ENCODE data around the gene XXYLT1. TPM values are rescaled to one million over a fixed set of nuclear protein-coding genes. Genes with fewer than 3 reads are reported as not detected.

XXYLT1 gene
- total RNA-seq, 1 experiment from 2014 or later = 10.9 TPM

DNA sequence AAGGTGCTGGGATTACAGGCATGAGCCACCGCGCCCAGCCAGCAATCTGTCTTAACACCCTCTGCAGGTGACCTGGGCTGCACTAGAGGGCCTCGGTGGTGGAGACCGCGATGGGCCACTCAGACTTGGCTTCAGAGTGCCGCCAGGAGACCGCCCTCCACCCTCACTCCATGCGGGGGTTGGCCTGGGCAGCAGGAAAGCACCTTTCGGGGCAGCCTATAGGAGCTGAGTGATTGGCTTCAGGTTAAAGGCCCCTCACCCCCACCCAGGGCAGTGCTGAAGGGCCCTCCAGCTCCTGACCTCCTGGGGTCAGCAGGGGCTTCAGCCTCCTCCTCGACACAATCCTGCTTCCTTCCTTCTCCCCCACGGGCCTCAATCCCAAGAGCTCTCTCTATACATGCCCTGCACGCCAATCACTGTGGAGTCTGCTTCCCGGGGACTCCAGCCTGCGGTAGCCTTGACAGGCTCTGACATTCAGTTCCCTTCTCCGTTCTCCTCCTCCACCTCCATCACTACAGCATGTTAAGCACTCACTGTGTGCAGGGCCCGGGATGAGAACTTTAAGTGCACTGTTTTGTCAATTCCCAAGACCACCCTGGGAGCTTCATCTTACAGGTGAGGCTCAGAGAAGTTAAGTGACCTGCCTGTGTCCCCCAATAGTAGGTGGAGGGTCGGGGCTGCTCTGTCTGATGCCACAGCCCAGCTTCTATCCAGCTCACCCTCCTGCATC, 225.3 kb downstream of the XXYLT1 start:
- no TSS peak for BruUV-seq (replicated peaks)
- 0 out of 2 replicates have a peak, but pooled peaks cover 7% of the 10 kb centered on the region for H3K27me3 ChIP-seq (ENCODE audit: insufficient read depth, low read length)
- H3K36me3 ChIP-seq (ENCODE audit: control insufficient read depth in 1 of 2, insufficient read depth in 2 of 2, low read length in 2 of 2) = no peaks in the 10 kb centered on the region
- DNase-seq (ENCODE audit: low read depth, low spot score) (no peak), ATAC-seq (no peak)
- no peak overlapping the region for H3K4me2 ChIP-seq (ENCODE audit: low read length)
- no peaks in the 10 kb centered on the region for H3K79me2 ChIP-seq (ENCODE audit: insufficient read depth, low read length)
- POLR2A ChIA-PET = no interaction called here
- no peak overlapping the region for H3K9ac ChIP-seq (ENCODE audit: low read length)
- RAD21 ChIA-PET (ENCODE audit: low non-redundant PET in 1 of 2, low total read pairs in 2 of 2, uncharacterized antibody in 2 of 2, unreplicated experiment in 2 of 2) = no interaction called here
- intact Hi-C loops (cut with micrococcal nuclease) = no loop called here
- H4K20me1 ChIP-seq (ENCODE audit: insufficient read depth) = no peaks in the 10 kb centered on the region
- H3K27ac ChIP-seq (ENCODE audit: low read depth, low read length) = no peak overlapping the region
- H3K4me3 ChIP-seq (replicated peaks in 1 of 2; ENCODE audit: low read depth in 1 of 2, low read length in 2 of 2) = no peak overlapping the region
- H3K9me3 ChIP-seq (ENCODE audit: control insufficient read depth in 1 of 2, insufficient read depth in 1 of 2, low read depth in 1 of 2, low read length in 2 of 2) = no peaks in the 10 kb centered on the region
- CTCF ChIA-PET = no interaction called here
- TF ChIP-seq JUND (IDR thresholded peaks at IDR 0.05) (no peak), ZFX (IDR thresholded peaks at IDR 0.05) (no peak), SP1 (IDR thresholded peaks at IDR 0.05; ENCODE audit: low read depth) (no peak), CBX3 (IDR thresholded peaks at IDR 0.05; ENCODE audit: low read depth) (no peak), POLR2A (IDR thresholded peaks at IDR 0.05; ENCODE audit: borderline replicate concordance, extremely low read depth, insufficient read depth, insufficient read length) (no peak), ELF1 (IDR thresholded peaks at IDR 0.05; ENCODE audit: borderline replicate concordance, low read depth) (no peak), YY1 (IDR thresholded peaks at IDR 0.05; ENCODE audit: extremely low read depth, insufficient replicate concordance, low read depth, low read length) (no peak), EGR1 (IDR thresholded peaks at IDR 0.05; ENCODE audit: low read depth) (no peak), TCF7L2 (IDR thresholded peaks at IDR 0.05; ENCODE audit: borderline replicate concordance, extremely low read depth, insufficient read depth, insufficient read length) (no peak), CEBPB (IDR thresholded peaks at IDR 0.05; ENCODE audit: low read depth) (no peak), EZH2 (IDR thresholded peaks at IDR 0.05) (no peak), SRF (IDR thresholded peaks at IDR 0.05; ENCODE audit: low read depth) (no peak)
- TF ChIP-seq, protein P1, sequence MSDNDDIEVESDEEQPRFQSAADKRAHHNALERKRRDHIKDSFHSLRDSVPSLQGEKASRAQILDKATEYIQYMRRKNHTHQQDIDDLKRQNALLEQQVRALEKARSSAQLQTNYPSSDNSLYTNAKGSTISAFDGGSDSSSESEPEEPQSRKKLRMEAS (IDR thresholded peaks at IDR 0.05) = no peak
- TF ChIP-seq, protein P2, sequence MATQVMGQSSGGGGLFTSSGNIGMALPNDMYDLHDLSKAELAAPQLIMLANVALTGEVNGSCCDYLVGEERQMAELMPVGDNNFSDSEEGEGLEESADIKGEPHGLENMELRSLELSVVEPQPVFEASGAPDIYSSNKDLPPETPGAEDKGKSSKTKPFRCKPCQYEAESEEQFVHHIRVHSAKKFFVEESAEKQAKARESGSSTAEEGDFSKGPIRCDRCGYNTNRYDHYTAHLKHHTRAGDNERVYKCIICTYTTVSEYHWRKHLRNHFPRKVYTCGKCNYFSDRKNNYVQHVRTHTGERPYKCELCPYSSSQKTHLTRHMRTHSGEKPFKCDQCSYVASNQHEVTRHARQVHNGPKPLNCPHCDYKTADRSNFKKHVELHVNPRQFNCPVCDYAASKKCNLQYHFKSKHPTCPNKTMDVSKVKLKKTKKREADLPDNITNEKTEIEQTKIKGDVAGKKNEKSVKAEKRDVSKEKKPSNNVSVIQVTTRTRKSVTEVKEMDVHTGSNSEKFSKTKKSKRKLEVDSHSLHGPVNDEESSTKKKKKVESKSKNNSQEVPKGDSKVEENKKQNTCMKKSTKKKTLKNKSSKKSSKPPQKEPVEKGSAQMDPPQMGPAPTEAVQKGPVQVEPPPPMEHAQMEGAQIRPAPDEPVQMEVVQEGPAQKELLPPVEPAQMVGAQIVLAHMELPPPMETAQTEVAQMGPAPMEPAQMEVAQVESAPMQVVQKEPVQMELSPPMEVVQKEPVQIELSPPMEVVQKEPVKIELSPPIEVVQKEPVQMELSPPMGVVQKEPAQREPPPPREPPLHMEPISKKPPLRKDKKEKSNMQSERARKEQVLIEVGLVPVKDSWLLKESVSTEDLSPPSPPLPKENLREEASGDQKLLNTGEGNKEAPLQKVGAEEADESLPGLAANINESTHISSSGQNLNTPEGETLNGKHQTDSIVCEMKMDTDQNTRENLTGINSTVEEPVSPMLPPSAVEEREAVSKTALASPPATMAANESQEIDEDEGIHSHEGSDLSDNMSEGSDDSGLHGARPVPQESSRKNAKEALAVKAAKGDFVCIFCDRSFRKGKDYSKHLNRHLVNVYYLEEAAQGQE (IDR thresholded peaks at IDR 0.05; ENCODE audit: low read depth) = no peak
- TF ChIP-seq, protein P3, sequence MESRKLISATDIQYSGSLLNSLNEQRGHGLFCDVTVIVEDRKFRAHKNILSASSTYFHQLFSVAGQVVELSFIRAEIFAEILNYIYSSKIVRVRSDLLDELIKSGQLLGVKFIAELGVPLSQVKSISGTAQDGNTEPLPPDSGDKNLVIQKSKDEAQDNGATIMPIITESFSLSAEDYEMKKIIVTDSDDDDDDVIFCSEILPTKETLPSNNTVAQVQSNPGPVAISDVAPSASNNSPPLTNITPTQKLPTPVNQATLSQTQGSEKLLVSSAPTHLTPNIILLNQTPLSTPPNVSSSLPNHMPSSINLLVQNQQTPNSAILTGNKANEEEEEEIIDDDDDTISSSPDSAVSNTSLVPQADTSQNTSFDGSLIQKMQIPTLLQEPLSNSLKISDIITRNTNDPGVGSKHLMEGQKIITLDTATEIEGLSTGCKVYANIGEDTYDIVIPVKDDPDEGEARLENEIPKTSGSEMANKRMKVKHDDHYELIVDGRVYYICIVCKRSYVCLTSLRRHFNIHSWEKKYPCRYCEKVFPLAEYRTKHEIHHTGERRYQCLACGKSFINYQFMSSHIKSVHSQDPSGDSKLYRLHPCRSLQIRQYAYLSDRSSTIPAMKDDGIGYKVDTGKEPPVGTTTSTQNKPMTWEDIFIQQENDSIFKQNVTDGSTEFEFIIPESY (IDR thresholded peaks at IDR 0.05; ENCODE audit: extremely low read depth, insufficient replicate concordance, low read length) = no peak
- TF ChIP-seq, protein P4, sequence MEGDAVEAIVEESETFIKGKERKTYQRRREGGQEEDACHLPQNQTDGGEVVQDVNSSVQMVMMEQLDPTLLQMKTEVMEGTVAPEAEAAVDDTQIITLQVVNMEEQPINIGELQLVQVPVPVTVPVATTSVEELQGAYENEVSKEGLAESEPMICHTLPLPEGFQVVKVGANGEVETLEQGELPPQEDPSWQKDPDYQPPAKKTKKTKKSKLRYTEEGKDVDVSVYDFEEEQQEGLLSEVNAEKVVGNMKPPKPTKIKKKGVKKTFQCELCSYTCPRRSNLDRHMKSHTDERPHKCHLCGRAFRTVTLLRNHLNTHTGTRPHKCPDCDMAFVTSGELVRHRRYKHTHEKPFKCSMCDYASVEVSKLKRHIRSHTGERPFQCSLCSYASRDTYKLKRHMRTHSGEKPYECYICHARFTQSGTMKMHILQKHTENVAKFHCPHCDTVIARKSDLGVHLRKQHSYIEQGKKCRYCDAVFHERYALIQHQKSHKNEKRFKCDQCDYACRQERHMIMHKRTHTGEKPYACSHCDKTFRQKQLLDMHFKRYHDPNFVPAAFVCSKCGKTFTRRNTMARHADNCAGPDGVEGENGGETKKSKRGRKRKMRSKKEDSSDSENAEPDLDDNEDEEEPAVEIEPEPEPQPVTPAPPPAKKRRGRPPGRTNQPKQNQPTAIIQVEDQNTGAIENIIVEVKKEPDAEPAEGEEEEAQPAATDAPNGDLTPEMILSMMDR (IDR thresholded peaks at IDR 0.05 in 2 of 3, conservative IDR thresholded peaks at IDR 0.05 in 1 of 3; ENCODE audit: borderline replicate concordance in 1 of 3, insufficient read depth in 1 of 3, low read depth in 2 of 3, low read length in 2 of 3) = no peak
- TF ChIP-seq, protein P5, sequence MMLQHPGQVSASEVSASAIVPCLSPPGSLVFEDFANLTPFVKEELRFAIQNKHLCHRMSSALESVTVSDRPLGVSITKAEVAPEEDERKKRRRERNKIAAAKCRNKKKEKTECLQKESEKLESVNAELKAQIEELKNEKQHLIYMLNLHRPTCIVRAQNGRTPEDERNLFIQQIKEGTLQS (IDR thresholded peaks at IDR 0.05) = no peak
- H3K9me2 ChIP-seq (ENCODE audit: insufficient read depth) = no peaks in the 10 kb centered on the region
- no peak overlapping the region for H2AFZ ChIP-seq (ENCODE audit: low read depth, low read length, poor library complexity, severe bottlenecking)
- H3K4me1 ChIP-seq (ENCODE audit: control insufficient read depth in 1 of 2, insufficient read depth in 2 of 2, low read length in 2 of 2) = peaks cover 6 to 25% of the 10 kb centered on the region in 2 experiments

Measured in HCT116 (cell line).